ENCODE measurements around the gene PLA2G4E. TPM values are rescaled to one million over a fixed set of nuclear protein-coding genes. Genes with fewer than 3 reads are reported as not detected.

The PLA2G4E gene
- total and polyA plus RNA-seq, 2 of the 13 experiments (the other 11 are each of a cell fraction or from before 2014, with no cell fraction given) = not detected

- TF ChIP-seq ZNF687 (CRISPR knock-in tag; IDR thresholded peaks at IDR 0.05) = peak; percentile 27; the same call in 1 of the 2 replicates
- TF ChIP-seq ZNF468 (CRISPR knock-in tag; IDR thresholded peaks at IDR 0.05) = no peak
- TF ChIP-seq PAF1 (CRISPR knock-in tag; IDR thresholded peaks at IDR 0.05) = no peak
- TF ChIP-seq CTCF (CRISPR knock-in tag; IDR thresholded peaks at IDR 0.05) = peak; percentile 28; the same call in 1 of the 2 replicates
- TF ChIP-seq JARID2 (CRISPR knock-in tag; IDR thresholded peaks at IDR 0.05; ENCODE audit: insufficient replicate concordance) = no peak
- no peak for TF ChIP-seq SMC3 (IDR thresholded peaks at IDR 0.05; ENCODE audit: low read length)
- TF ChIP-seq TGIF2 (CRISPR knock-in tag; IDR thresholded peaks at IDR 0.05) = no peak
Observed at GRCh38 chr15:41955807-41956525, 64.9 kb downstream of the PLA2G4E start (continued).

All from HepG2 (cell line).